GM12878 (cell line): ENCODE data around the gene PRODH. TPM values are rescaled to one million over a fixed set of nuclear protein-coding genes. Genes with fewer than 3 reads are reported as not detected.
"Not testable (repeated sequence)": the region's sequence is repeated elsewhere in the genome, so short reads cannot be mapped to it uniquely, and the experiment has no call there.

Experiments used
- ATAC-seq: fragments of 200-7000 bp; cut with Tn5 transposase; 3 replicates; pipeline ENCODE4 v1.9.1; 2020; ENCODE audit warnings: mild to moderate bottlenecking, moderate library complexity
- BruUV-seq: library from RNA; stranded (reverse); fragments of 400-500 nt; replicated peaks from 2 replicates; lab custom pipeline; 2021; lab: Mats Ljungman, UMichigan
- CTCF ChIA-PET: fragments of 300-600 bp; sonication (Branson Sonifier 250); formaldehyde crosslinking; extraction: SDS; loops from one replicate; lab custom pipeline; 2021; ENCODE audit warnings: inconsistent platforms; lab: Yijun Ruan, JAX
- POLR2A ChIA-PET: fragments of 350-600 bp; formaldehyde crosslinking; extraction: SDS; loops from one replicate; lab custom pipeline; 2021; ENCODE audit warnings: inconsistent platforms; lab: Charles Lee
- RAD21 ChIA-PET: fragments of 300-600 bp; sonication (Branson Sonifier 250); formaldehyde crosslinking; loops from one replicate; lab custom pipeline; 2023; ENCODE audit warnings: antibody characterized with exemption; ENCODE audit not compliant: unreplicated experiment; lab: Charles Lee
- SMC1A ChIA-PET: fragments of 300-600 bp; sonication (Branson Sonifier 250); formaldehyde crosslinking; loops from one replicate; lab custom pipeline; 2023; ENCODE audit not compliant: unreplicated experiment, uncharacterized antibody; lab: Charles Lee
- DNase-seq: peaks from one replicate; pipeline ENCODE4 v3.0.0-alpha.2; 2011; ENCODE audit warnings: low read depth, low spot score
- FAIRE-seq: peaks from 3 replicates; lab custom pipeline; 2011; peaks lifted over from hg19 to GRCh38; lab: Jason Lieb, UNC
- H2AFZ ChIP-seq: 2 replicates; pipeline ENCODE4 v1.6.0; 2011; ENCODE audit warnings: low read depth, low read length, control low read depth; ENCODE audit not compliant: control insufficient read depth
- H3K27ac ChIP-seq: 2 replicates; pipeline ENCODE4 v1.5.1; 2011; ENCODE audit warnings: control low read depth; ENCODE audit not compliant: control insufficient read depth, insufficient read depth
- H3K27me3 ChIP-seq, 2 experiments: replicated peaks in 1 of 2; 2 replicates each; pipeline versions ENCODE4 v1.6.0 to v1.6.1; 2011; ENCODE audit warnings: low read length in 1 of 2; ENCODE audit not compliant: control insufficient read depth in 2 of 2, insufficient read depth in 2 of 2
- H3K36me3 ChIP-seq, 2 experiments: 2 replicates each; pipeline ENCODE4 v1.5.1; 2011; ENCODE audit warnings: low read length in 1 of 2; ENCODE audit not compliant: control insufficient read depth in 2 of 2, insufficient read depth in 2 of 2
- H3K4me1 ChIP-seq: 2 replicates; pipeline ENCODE4 v1.6.1; 2011; ENCODE audit warnings: mild to moderate bottlenecking, low read length, moderate library complexity, mixed read lengths; ENCODE audit not compliant: control insufficient read depth, insufficient read depth
- H3K4me2 ChIP-seq: 2 replicates; pipeline ENCODE4 v1.6.0; 2011; ENCODE audit warnings: control low read depth; ENCODE audit not compliant: control insufficient read depth, insufficient read depth
- H3K4me3 ChIP-seq: fragments of 200-600 bp; sonication (generic); 2 replicates; pipeline ENCODE4 v1.5.1; 2016
- H3K79me2 ChIP-seq: 2 replicates; pipeline ENCODE4 v1.6.0; 2011; ENCODE audit warnings: low read length; ENCODE audit not compliant: control insufficient read depth, insufficient read depth
- H3K9ac ChIP-seq: 2 replicates; pipeline ENCODE4 v1.8.0; 2011; ENCODE audit warnings: low read length, control low read depth, mixed read lengths; ENCODE audit not compliant: control insufficient read depth, insufficient read depth
- H3K9me3 ChIP-seq: replicated peaks from 3 replicates; pipeline ENCODE4 v1.5.1; 2011; ENCODE audit warnings: mild to moderate bottlenecking, low read length; ENCODE audit not compliant: control insufficient read depth, insufficient read depth
- H4K20me1 ChIP-seq: 2 replicates; pipeline ENCODE4 v1.6.0; 2011; ENCODE audit not compliant: control insufficient read depth, insufficient read depth
- WGBS: methylation state at CpG from one replicate; pipeline ENCODE4 v1.1.6; 2016; ENCODE audit warnings: low lambda C conversion rate; ENCODE audit not compliant: insufficient replicate concordance, insufficient coverage; ENCODE audit errors: missing lambda C conversion rate; 5-methylcytosine and 5-hydroxymethylcytosine counted together
- in situ Hi-C: fragments of 300-500 bp; cut with MboI; formaldehyde crosslinking; loops from 9 replicates; pipeline ENCODE4 v1.14.3; 2018; ENCODE audit warnings: mixed read lengths
- intact Hi-C: fragments of 100-400 bp; cut with micrococcal nuclease; formaldehyde crosslinking; loops from one replicate; pipeline ENCODE4 v1.14.2; 2022; ENCODE audit not compliant: unreplicated experiment
- polyA plus RNA-seq, 11 experiments: library from polyadenylated mRNA; depleted of rRNA in 4 of 11; unstranded in 6 of 11; stranded (reverse) in 5 of 11; fragments of >200 nt; fragmentation: Nextera tagmentation in 4 of 11; fragmentation: Illumina TruSeq in 1 of 11; extraction: Ambion mirVana in 4 of 11; extraction: Trizol in 1 of 11; gene quantifications; 1 replicate in 1 of 11; 2 replicates in 10 of 11; pipeline versions ENCODE4 v1.2.1 to v1.2.3, GENCODE V29; 2011 to 2016; ENCODE audit warnings: inconsistent platforms in 2 of 11, missing spikeins in 2 of 11, low read depth in 1 of 11
- total RNA-seq, 4 experiments: library from RNA; depleted of rRNA in 3 of 4; stranded (reverse); fragments of >200 nt in 3 of 4; fragmentation: Illumina TruSeq in 1 of 4; extraction: Trizol in 1 of 4; gene quantifications; 2 replicates each; pipeline versions ENCODE4 v1.2.1 to v1.2.3, GENCODE V29; 2013 to 2021

The PRODH gene
- total and polyA plus RNA-seq, 10 of the 15 experiments (the other 5 are each of a cell fraction or from before 2014, with no cell fraction given), result 0.03 to 0.10 (median 0.07) TPM; not detected in 6

- POLR2A ChIA-PET, H3K79me2 ChIP-seq, H2AFZ ChIP-seq, H3K4me3 ChIP-seq, DNase-seq, H3K4me1 ChIP-seq, H3K9me3 ChIP-seq, ATAC-seq, RAD21 ChIA-PET, in situ Hi-C loops, SMC1A ChIA-PET, H3K27ac ChIP-seq, H3K36me3 ChIP-seq, H3K27me3 ChIP-seq, CTCF ChIA-PET, H4K20me1 ChIP-seq, intact Hi-C loops, H3K9ac ChIP-seq, BruUV-seq, H3K4me2 ChIP-seq: not testable (repeated sequence)
- FAIRE-seq, result peak; percentile 54
- 13% methylated on average over 5 of the region's 8 CpGs for whole genome bisulfite sequencing
Observed at GRCh38 chr22:18972591-18972990, 36.5 kb upstream of the PRODH start.

GRCh38 chr22:18972029-18972428, 35.9 kb upstream of the PRODH start:
- intact Hi-C loops, H3K4me2 ChIP-seq, H3K27ac ChIP-seq, H3K27me3 ChIP-seq, H3K4me1 ChIP-seq, H2AFZ ChIP-seq, H3K36me3 ChIP-seq, ATAC-seq, POLR2A ChIA-PET, H3K79me2 ChIP-seq, CTCF ChIA-PET, FAIRE-seq, H3K9me3 ChIP-seq, RAD21 ChIA-PET, SMC1A ChIA-PET, H4K20me1 ChIP-seq, BruUV-seq, DNase-seq, in situ Hi-C loops, H3K4me3 ChIP-seq, H3K9ac ChIP-seq: not testable (repeated sequence)
- WGBS, result 28% methylated on average over 7 of the region's 7 CpGs
